Right ventricle myocardium superior (tissue), 1 donor: ENCODE data around the gene MYO18A. TPM values are rescaled to one million over a fixed set of nuclear protein-coding genes. Genes with fewer than 3 reads are reported as not detected.
A peak's percentile ranks its signal among the peaks of the same experiment; 100 is the strongest.

Experiments used
- ATAC-seq: fragments of 200-7000 bp; cut with Tn5 transposase; one replicate; pipeline ENCODE4 v1.9.1; 2020; ENCODE audit warnings: mild to moderate bottlenecking; ENCODE audit not compliant: poor library complexity
- DNase-seq: peaks from one replicate; pipeline ENCODE4 v3.0.0-alpha.2; 2020
- intact Hi-C: fragments of 100-400 bp; cut with DNase I; formaldehyde crosslinking; loops from one replicate; pipeline ENCODE4 v1.11.2; 2022
- total RNA-seq: library from RNA; stranded (reverse); fragmentation: NEBNext Ultra II Directional; extraction: Animal tissue kit (Norgen Biotek cat#: 25700); gene quantifications from one replicate; pipeline ENCODE4 v1.2.1, GENCODE V29; 2021
- donor health status: DM: no; HTN: yes; CAD: no; lungs with severe emphysema.

The MYO18A gene
- total RNA-seq, 1 donor from 2014 or later: 393 TPM

GRCh38 chr17:29140631-29141513 lies 39.3 kb downstream of the MYO18A start:
- peak; percentile 67 for DNase-seq
- ATAC-seq: peak; percentile 41
- intact Hi-C loops: no loop called here

DNA sequence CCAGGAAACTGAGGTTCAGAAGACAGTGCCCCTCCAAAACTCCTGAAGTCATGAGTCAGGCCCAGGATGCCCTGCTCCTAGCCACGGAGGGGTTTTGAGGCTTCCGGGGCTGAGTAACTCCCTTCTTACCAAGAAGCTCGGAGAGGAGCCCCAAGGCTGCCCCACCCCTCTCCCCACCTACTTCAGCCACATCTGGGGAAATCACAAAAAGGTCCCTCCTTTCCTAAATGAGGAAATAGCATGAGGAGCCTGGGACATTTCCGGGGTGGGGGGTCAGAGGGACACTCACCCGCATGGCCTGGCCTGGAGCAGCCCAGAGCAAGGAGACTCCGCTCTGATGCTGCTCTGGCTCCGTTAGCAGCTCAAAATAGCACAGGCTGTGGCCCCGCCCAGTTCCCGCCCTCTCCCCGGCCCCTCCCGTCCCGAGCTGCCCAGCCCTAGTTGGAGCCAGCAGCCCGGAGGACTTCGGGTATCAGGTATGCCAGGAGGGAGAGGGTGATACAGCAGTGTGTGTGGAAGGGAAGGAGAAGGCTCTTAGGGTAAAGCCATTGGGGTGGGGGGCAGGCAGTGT lies 40.1 kb downstream of the MYO18A start:
- DNase-seq (peak; percentile 94), ATAC-seq (peak; percentile 90)
- intact Hi-C loops: no loop called here

GRCh38 chr17:29138971-29139691 lies 41.1 kb downstream of the MYO18A start:
- intact Hi-C loops: no loop called here
- peak; percentile 63 for ATAC-seq
- DNase-seq: peak; percentile 83

- intact Hi-C loops: no loop called here
- DNase-seq (no peak), ATAC-seq (no peak)
These were observed 41.8 kb downstream of the MYO18A start for GRCh38 chr17:29138184-29138955.

GRCh38 chr17:29136998-29137730 lies 43.0 kb downstream of the MYO18A start:
- no peak for ATAC-seq
- DNase-seq: no peak
- intact Hi-C loops: no loop called here

GRCh38 chr17:29135464-29135863 lies 44.7 kb downstream of the MYO18A start:
- intact Hi-C loops: no loop called here
- peak; percentile 7 for DNase-seq
- ATAC-seq: no peak

GRCh38 chr17:29133121-29133713 lies 47.0 kb downstream of the MYO18A start:
- intact Hi-C loops: no loop called here
- DNase-seq (no peak), ATAC-seq (peak; percentile 91)

- DNase-seq (no peak), ATAC-seq (no peak)
- intact Hi-C loops: no loop called here
These were observed 48.1 kb downstream of the MYO18A start for GRCh38 chr17:29131814-29132682.

DNA sequence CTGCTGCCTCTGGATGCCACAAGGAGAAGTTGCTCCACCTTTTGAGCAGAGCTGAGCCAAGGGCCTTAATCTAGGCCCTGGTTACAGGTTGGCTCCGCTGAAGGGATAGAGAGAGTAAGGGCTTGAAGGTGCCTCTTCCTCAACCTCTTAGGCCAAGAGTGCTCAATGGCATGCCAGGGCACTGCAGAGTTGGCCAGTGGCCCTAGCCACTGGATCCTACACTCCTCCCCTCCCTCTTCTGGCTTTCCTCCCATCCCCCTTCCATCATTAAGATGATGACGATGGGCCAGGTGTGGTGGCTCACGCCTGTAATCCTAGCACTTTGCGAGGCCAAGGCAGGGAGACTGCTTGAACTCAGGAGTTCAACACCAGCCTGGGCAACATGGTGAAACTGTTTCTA lies 50.5 kb downstream of the MYO18A start:
- ATAC-seq: peak; percentile 28
- intact Hi-C loops: no loop called here

DNA sequence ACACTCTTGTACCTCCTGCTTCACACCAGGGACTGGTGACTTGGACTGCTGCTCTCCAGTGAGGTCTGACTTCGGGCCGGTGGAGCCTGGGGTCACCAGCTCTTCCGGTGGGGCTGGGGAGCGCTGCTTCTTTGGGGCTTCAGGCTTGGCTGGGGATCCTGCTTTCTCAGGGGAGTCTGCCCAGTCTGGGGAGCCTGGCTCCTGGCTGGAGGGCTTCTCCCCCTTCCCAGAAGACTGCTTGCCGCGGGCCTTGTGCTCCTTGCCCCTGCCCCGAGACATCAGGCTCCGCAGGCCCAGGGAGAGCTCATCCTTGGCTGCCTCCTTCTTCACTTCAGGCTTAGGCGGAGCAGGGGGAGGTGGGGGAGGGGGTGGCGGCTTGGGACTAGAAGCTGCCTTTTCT lies 52.4 kb downstream of the MYO18A start:
- intact Hi-C loops: no loop called here
- ATAC-seq: no peak
- DNase-seq: no peak

More for the DNA sequence above, 50.5 kb downstream of the MYO18A start:
- DNase-seq: no peak

- peak; percentile 42 for DNase-seq
- intact Hi-C loops: no loop called here
- no peak for ATAC-seq
These were observed 53.8 kb downstream of the MYO18A start for GRCh38 chr17:29126268-29126930.

DNA sequence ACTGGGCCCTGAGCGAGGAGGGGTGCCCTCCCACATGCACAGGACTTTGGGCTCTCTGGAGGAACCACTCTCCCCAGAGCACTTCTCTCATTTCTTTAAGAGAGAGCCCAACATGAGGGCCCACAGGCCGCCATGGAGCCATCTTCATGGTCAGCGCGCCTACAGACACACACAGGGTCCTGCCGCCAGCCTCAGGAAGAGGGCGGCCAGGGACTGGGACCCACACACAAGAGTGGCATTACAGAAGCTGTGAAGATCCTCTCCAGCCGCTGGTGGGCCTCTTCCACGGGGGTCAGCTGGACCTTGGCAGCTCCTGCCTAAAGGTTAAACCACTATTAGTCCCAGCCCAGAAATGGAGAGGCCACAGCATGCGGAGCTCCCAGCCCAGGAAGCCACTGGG lies 54.5 kb downstream of the MYO18A start:
- ATAC-seq (no peak), DNase-seq (peak; percentile 31)
- intact Hi-C loops: no loop called here

GRCh38 chr17:29124925-29125273 lies 55.3 kb downstream of the MYO18A start:
- peak; percentile 49 for ATAC-seq
- DNase-seq: peak; percentile 68
- intact Hi-C loops: no loop called here

- intact Hi-C loops: no loop called here
- DNase-seq (no peak), ATAC-seq (peak; percentile 81)
These were observed 55.9 kb downstream of the MYO18A start for GRCh38 chr17:29124135-29124924.

GRCh38 chr17:29123111-29123510 lies 57.1 kb downstream of the MYO18A start:
- no peak for DNase-seq
- intact Hi-C loops: no loop called here

GRCh38 chr17:29121442-29121841 lies 58.8 kb downstream of the MYO18A start:
- ATAC-seq: no peak
- no peak for DNase-seq
- intact Hi-C loops: no loop called here

More at GRCh38 chr17:29123111-29123510, 57.1 kb downstream of the MYO18A start:
- ATAC-seq: no peak
